GM20000 (cell line): ENCODE data around the gene GPATCH4.

Experiments used
- DNase-seq: peaks from one replicate; pipeline ENCODE4 v3.0.0; 2012; ENCODE audit warnings: low spot score
- CTCF ChIP-seq: IDR thresholded peaks from 2 replicates; pipeline ENCODE4 v1.5.1; 2012; ENCODE audit warnings: mild to moderate bottlenecking, control low read depth; ENCODE audit errors: extremely low read depth, missing control alignments

GPATCH4 gene

DNA sequence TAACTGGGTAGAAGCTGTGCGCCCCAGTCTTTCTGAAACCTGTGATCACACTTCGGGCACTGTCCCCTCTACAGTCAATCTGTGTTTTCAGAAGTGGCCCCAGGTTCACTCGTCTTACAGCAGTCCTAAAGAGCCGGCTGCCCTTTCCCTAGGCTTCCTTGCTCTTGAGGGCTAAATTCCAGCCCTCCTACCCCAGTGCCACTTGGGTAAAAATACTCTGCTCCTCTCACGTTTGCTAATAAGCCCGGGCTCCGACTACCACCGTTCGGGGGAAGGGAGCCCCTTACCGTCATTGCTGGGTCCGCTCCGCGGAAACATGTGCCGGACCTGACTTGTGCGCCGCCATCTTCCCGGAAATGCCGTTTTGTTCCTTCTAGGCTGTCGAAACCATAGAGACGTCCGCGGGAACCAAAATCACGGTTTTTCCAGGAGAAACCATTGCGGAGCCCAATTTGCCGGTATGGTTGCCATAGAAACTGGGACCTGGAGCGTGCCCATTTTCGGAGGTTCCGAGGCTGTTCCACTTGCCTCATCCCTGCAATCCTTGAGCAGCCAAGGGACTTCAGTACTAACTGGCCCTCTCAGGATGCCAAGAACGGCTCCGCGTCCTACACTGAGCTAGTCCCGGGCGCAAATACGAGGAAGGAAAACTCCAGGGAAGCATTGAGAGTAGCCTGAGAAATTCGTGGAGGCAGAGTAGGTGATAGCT, at the start of gene GPATCH4:
GPATCH4 (minus strand) TSS at position 358 of the 709 bp plus-strand sequence.
- DNase-seq, result peak; percentile 76
- no peak for TF ChIP-seq CTCF

GRCh38 chr1:156648951-156649350, 47.7 kb upstream of the GPATCH4 start:
- no peak for TF ChIP-seq CTCF
- DNase-seq, result no peak

GRCh38 chr1:156648496-156648895, 47.2 kb upstream of the GPATCH4 start:
- no peak for DNase-seq
- TF ChIP-seq CTCF, result no peak

DNA sequence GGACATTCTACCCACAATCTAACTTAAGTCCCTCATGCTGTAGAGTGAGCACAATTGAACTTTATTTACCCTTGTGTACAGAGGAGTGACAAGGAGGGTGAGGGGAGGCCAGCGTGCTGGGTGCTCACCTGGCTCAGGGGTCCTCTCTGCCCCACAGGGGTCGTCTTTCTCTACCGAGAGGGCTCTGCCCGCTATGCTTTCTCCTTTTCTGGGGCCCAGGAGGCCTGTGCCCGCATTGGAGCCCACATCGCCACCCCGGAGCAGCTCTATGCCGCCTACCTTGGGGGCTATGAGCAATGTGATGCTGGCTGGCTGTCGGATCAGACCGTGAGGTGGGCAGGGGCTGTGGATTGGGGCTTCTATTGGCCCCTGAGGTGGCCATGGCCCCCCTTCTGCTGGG, 46.1 kb upstream of the GPATCH4 start:
- TF ChIP-seq CTCF, result no peak
- no peak for DNase-seq

GRCh38 chr1:156646738-156647211, 45.5 kb upstream of the GPATCH4 start:
- no peak for DNase-seq
- no peak for TF ChIP-seq CTCF

DNA sequence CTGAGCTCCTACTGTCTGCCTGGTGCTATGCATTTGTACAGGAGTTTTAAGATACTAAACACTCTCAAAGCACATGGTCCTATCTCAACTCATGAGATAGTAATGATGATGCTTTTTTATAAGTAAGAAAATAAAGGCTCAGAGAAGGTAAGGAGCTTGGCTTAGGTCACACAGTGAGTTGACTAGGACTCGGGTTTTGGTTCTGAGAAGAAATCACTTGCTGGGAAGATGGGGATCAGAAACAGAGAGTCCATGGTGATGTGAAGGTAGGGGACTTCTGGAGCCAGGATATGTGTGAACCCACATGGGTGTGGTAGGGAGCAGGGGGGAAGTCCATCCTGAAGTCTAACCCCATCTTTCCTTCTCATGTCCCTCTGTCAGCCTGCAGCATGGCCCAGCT, 44.4 kb upstream of the GPATCH4 start:
- no peak for DNase-seq
- no peak for TF ChIP-seq CTCF

DNA sequence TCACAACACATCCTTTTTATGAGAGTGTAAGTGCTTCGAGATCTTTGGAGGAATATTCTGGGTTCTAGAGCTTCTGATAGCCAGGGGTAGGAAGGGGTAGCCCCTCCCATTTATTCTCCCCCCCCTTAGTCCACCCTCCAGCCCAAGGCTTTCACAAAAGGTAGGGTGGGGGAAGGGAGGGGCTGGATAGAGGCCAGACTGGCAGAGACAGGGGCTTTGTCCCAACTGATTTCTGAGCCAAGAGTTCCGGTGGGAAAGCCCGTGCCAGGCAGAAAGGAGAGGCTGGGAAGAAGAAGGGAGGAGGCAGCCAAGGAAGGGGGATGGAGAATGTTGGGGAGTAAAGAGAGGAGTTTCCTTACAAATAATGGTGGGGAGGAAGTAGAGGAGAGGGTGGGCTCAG, 43.8 kb upstream of the GPATCH4 start:
- TF ChIP-seq CTCF, result no peak
- DNase-seq, result no peak
